HG03521 (cell line): Measurements from ENCODE around the gene PPP3CA.

Experiments used
- ATAC-seq: cut with Tn5 transposase; IDR thresholded peaks from one replicate; pipeline ENCODE4 v1.9.1; 2021; ENCODE audit warnings: mild to moderate bottlenecking, moderate library complexity; ENCODE audit not compliant: unreplicated experiment

Gene PPP3CA

DNA sequence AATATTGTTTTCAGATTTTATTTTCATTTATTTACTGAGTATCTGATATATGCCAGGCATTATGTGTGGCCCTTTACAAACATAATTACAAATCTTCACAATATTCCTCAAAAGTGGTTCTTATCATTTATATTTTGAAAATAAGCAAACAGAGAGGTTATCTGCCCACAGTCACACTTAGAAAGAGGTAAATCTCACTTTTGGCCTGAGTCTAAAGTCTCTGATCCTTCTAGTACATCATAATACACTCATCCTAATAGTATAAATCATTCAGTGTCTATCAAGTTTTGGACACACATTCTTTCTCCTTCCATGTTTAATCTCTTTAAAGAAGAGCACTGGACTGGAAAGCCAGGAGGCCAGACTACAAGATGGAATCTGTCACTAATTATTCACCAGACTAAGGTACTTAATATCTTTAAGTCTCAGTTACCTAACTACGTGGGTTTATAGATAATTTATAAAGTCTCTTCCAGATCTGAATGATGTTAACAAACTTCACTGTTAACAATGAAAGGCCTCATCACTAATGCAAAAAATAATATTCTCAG lies 281.3 kb downstream of the PPP3CA start:
- no peak for ATAC-seq

DNA sequence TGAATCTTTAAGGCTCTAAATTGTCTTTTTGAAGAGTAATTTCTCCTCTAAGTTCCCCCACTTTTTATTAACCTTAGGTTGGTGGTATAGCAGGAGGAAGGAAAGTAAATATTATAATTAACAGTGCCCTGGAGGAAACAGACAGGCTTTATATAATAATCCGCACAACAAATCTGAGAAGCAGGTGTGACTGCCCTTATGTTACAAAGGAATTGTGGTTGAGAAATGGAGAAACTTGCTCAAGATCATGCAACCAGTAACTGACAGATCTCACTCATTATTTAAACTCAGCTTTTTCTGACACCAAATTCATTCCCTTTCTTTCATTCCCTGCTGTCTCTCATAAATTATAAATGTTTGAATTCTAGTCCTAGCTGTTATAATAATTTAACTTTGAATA lies 282.0 kb downstream of the PPP3CA start:
- ATAC-seq: no peak

DNA sequence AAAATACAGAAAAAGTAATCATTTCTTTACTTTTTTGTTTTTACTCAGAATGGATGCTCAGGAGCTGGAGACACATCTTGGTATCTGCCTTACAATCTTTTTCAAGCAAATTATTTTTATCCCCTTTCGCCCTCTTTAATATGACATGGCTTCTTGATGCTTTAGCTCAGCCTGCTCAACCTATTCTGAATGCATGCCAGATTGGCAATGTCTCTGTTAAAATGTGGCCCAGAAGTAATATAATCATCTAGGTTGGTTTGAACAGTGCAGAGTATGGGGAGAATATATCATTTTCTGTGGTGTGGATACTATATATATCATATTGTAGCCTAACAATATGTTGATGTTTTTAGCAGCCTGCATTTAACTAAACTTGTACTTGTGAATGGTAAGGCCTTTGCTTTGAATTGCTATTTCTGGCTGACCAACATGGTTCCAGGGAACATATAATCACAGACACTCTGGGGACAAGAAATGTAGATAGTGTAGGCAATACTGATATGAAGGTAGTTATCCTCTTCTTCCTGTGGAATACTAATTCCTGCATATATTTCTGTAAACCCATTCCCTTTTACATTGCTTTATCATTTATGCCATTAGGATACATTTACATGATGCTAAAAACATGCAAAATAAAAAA lies 282.7 kb downstream of the PPP3CA start:
- no peak for ATAC-seq

DNA sequence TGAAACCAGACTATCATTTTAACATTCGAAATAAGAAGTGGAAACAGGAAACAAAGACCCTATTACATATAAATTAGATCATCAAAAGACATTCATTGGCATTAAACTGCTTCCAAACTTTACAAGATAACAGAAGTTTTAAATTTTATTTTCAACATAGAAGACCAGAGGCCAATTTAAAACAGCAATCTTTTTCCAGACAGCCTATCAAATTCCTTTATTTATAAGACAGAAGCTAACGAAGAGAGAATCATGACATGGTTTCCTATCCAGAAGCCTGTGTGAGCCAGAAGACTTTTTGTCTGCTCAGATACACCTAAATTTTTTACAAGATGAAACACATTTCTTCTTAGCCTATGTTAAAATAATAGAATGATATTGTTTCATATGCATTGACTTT lies 291.9 kb downstream of the PPP3CA start:
- no peak for ATAC-seq

DNA sequence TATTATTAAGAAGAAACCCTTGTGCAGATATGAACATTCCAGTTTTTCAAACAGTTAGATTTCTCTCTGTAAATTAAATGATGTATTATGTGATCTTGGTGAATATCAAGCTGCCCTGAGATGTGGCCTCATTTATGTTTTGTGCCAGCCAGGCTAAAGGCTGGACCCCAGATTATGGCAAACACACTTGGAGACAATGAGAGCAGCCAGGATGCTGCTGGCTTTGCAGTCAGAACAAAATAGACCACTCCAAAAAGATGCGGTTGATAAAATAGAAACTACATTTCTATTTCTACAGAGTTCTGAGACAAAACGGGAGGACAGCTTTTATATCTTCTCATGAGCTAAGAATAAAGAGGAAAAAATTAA lies 296.5 kb downstream of the PPP3CA start:
- ATAC-seq: no peak

DNA sequence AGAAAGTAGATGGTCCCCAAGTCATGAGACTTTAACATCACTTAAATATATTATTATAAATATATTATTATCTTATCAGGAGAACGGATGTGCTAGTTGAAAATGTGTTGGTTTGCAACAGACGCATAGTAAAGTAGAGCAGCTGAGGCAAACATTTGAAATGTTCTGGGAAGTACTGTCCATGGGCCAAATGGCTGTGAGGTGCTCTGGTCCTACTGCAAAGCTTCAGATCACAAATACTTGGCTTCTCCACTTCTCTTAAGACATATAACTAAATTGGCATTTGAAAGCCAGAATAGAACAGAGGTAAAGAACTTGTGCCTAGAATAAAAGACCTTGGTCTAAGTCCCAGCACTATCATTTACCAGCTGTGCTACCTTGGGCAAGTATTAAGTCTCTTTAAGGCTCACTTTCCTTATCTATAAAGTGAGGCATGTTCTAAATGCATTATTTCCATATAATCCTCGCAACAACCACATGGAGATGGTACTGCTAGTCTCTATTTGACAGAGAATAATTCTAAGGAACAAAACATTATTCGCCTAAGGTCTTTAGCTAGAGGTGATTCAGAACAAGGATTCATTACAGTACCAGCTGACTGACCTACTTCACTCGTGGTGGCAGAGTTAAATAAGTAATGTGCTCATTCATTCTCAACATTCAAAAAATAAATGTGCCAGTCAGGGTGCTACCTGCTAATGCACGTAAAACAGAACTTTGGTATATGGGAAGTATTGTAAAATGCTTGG lies 297.1 kb downstream of the PPP3CA start:
- no peak for ATAC-seq

DNA sequence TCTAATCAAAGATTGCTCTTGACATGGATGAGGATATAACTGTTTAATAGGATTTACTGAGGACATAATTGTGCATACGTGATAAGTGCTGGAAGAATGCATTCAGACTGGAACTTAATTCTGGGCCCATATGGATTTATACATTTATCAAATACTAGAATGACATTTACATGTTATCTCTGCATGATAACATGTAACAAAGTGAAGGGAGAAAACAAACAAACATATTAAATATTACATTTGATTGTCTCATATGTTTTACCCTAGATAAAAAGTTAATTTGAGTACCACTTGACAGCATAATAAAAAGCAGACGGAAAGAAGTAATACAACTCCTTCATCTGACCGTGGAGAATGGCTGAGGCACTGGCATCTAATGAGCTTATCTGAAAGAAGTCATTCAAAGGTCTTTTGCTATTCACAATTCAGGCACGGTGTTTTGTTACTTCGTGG lies 297.8 kb downstream of the PPP3CA start:
- no peak for ATAC-seq

DNA sequence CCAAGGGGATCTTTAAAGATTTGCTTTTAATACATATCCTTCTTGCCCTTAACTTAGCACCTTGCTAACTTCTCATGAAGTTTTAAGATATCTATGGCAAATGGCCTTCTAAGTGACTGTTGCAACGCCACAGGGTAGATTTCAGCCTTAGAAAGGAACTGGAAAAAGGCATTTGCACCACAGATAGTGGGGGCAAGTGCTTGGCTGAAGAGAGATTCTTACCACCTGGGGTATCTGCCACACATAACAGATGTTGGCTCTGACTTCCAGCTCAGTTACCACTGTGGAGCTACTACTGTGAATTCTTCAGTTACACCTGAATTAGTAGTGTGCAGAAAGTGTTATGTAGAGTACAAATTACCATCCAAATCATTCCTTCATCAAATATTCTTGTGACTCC lies 302.6 kb downstream of the PPP3CA start:
- ATAC-seq: no peak

DNA sequence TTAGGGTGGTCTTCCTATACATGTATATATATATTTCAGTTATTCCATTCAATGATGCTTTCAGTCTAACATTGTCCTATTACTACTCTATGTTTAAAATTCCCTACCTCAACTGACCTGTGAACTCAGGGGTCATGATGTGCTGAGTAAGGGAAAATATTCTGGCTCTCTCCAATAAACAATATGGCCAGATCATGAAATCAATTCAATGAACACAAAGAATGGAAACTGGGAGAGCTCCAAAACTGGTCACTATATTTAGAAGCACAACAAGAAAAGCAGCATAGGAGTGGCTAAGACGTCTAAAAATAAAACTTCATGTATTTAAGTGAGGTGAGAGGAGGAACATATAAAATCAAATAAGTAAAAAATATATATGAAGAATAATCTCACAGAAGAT lies 304.5 kb downstream of the PPP3CA start:
- no peak for ATAC-seq

DNA sequence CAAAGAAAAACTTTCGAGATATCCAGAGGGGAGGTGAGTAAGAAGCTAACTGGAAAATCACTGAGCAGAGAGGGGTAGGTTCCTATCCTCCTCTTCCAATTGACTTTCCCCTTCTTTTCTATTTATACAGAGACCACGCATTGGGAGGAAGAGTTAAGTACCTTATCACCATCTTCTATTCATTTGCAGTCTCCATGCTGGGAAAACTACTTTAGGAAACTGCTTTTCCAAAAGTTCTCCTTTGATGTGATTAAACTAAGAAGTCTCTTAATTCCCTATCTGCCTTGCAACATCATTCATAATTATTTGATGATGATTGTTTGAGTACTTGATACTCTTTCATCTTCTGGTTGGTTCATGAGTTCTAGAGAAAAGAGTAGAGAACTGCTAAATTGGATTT lies 306.6 kb downstream of the PPP3CA start:
- ATAC-seq: no peak

DNA sequence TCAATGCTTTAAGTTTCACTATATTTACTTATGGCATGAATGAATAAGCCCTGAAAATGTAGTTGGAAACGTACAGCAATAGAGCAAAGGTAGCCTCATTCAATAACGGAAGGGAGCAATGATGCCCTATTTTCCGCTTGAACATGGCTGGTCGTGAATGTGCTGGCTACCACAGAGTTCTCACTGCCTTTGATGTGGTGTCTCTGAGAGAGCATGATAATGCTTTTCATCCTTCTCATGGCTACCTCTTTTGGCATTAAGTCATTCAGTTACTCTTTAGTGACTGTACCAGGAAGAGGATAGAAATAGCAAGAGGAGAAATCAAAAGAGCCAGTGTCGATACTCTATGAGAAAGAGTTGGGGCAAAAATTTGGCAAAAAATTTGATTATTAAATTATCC lies 308.0 kb downstream of the PPP3CA start:
- ATAC-seq: no peak

DNA sequence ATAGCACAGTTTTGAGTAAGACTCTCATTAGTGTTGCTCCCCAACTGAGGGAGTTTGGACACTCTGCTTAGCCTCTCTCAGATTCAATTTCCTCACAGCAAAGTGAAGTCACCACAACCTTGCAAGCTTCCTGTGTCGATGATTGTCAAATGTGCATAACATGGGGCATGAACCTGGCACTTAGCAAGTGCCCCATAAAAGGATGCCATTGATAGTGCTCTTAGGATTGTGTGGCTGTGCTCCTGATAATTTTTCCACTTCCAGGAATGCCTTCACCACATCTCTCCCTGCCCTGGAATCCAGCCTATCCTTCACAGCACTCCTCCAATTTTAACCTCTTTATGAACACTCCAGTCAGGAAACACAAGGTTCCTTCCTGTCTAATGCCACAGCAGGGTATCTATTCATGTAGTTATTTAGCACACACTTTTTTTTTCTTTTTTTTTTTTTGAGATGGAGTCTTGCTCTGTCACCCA lies 309.4 kb downstream of the PPP3CA start:
- ATAC-seq: no peak

DNA sequence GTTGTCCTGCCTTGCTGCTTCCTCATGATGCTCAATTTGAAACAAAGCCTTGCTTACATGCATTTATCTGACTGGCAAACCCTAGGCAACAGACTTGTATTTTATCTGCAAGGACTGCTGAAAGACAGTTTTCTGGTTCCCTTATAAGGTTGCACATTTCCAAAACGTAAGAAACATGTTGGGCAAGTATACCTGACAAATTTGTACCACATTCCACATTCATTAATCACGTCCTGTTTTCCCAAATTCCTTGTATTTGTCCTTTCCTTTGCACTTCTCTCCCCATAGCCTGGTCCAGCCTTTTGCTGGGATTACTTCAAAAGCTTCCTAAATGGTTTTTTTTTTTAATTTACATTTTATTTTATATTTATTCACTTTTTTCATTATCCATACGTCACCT lies 310.1 kb downstream of the PPP3CA start:
- no peak for ATAC-seq

DNA sequence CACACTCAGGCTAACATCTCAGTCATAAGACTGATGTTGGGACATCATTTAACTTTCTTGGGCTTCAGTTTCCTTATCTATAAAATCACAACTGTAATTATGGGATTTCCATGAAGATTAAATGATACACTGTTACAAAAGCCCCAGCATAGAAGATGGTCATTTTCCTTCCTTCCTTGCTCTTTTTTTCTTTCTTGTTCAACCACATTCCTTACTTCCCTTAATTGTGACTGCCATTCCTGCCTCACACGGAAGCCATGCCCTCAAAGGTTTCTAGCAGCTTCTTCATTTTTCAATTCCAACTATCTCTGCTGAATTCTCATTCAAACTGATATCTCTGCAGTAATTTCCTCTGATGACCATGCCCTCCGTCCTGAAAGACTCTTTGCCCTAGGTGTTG lies 311.8 kb downstream of the PPP3CA start:
- no peak for ATAC-seq

DNA sequence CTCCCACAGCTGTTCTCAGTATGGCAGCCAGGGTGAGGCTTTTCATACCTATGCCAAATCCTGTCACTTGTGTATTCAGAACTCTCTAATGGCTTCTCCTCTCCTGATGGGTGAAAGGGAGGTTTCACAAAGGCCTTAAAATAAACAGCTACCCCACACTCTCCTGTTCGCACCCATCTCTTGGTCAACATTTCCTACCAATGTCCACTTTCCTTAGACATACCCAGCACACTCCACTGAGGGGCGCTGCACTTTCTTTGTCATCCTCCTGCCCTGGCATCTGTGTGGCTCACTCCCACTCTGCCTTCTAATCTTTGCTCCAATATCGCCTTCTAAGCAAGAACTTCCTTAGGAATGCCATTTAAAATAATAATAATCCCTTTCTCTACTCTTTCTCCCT lies 313.3 kb downstream of the PPP3CA start:
- no peak for ATAC-seq

DNA sequence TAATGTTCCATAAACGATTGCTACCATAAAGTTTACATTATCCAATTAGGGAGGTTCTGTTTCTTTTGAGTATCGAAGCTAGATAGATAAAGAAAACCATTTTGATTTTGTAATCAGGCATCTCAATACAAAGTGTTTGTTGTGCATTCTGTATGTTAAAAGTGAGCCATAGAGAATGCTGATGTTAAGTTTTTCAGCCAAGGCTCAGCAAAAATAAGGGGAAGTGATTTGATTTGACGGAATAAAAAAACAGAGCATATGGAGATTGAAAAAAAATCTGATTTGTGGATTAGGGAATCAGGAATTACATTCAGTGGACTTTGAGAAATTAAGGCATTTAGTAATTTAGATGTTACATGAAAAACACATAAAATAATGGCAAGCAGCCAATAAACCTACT lies 314.8 kb downstream of the PPP3CA start:
- ATAC-seq: no peak

DNA sequence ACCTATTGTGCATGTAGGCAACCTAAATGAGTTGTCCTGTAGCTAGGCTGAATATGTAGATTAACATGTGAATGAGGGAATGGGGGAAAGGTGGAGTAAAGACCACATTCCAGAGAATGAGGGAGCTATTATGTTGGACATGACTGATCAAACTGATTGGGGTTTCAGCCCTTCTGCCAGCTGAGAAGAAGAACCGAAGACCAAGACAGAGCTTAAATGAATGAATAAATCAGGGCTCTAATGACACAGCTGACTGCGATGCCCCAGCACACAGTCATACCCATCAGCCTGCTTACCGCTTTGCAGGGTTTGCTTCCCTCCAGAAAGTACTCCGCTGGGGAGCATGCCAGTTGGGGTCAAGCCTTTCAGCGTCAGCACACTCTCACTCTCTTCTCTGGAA lies 315.4 kb downstream of the PPP3CA start:
- no peak for ATAC-seq

DNA sequence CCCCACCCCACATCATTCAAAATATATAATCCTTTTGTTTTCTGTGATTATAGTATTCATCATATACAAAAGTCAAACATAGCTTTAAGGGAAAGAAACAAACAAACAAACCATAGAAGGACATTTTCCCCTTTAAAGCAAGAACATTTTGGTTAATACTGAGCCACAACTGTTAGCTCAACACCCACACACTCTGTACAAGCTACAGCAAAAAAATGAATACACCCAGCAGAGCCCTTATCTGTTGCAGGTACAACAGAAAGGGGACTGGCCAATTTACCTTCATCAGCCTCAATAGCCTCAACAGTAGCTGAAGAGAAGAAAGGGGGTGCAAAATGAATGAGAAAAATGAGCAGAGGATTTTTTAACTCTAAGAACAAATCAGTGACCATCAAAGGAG lies 318.4 kb downstream of the PPP3CA start:
- ATAC-seq: no peak

DNA sequence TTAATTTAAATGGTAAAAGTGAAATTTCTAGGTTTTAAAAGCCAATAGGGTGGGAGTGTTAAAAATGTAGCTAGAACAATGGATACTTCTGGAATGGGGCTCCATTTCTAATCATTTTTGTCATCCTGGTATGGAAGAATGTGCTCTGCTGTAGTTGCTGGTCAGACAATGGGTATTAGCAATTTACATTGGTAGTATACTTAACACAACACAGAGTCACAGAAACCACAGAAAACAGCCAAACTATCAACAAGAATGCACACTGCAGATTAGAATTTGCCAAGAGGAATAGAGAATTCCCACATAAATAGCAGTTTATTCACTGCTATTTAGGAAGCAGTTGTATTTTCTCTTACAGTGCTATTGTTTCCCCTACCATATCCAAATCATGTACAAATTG lies 319.6 kb downstream of the PPP3CA start:
- no peak for ATAC-seq

DNA sequence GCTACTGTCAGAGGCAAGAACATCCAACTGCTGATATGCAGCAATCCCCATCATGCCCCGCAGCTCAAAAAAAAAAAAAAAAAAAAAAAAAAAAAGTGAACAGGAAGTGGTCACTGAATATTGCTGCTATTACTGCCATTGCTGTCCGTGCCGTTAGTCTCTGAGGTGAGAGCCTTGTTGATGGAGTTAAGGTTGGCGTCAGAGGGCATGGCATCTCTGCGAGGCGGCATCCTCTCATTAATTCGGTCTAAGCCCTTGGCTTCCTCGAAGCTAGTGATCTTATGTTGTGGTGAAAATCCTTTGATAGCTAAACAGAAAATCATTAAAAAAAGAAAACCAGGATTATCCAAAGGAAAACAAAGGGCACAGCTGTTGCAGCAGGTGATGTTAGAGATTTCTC lies 321.6 kb downstream of the PPP3CA start:
- ATAC-seq: no peak

DNA sequence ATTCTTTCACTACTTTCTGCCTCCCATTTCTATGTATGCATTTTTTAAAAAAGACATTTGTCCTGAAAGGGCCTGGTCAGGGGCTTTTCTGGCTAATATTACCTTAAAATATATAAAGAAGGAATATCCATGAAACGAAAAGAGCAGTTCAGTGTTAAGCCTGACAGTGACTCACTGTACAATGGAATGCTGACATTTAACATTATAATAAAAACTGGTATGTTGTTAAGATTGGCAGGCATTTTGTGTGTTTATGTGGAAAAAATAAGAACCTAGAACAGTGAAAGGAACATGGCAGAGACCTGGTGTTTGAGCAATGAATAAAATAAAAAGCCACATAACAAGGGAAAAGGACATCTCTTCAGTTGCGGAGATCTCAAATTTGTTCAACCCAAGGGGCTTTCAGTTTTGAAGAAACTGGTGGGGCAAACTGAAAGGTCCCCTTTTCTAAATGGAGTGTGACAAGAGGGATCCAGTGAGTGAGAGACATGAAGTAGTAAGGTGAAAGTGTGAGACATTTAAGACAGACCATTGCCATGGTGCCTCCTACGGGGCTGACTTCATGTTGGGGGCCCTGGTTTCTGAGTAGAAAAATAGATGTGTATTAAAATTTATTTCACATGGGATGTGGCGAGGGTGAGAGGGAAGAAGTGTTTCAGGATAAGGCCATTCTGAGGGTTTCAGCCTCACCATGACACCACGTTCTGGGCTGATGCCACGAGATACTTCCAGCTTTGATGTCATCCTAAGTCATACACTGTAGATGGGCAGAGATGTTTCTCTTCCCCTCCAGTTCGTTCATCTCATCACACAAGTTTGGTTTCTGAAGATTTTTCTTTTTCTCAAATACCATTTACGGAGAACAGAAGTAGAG lies 324.9 kb downstream of the PPP3CA start:
- no peak for ATAC-seq
